GM13977 (cell line): ENCODE results near the gene CIP2A.
"Not testable (repeated sequence)": the region's sequence is repeated elsewhere in the genome, so short reads cannot be mapped to it uniquely, and the experiment has no call there.

Experiments used
- DNase-seq: peaks from one replicate; pipeline ENCODE4 v3.0.0; 2012; ENCODE audit warnings: low spot score
- CTCF ChIP-seq: IDR thresholded peaks from 2 replicates; pipeline ENCODE4 v1.5.1; 2012; ENCODE audit warnings: mild to moderate bottlenecking, control low read depth; ENCODE audit not compliant: insufficient read depth; ENCODE audit errors: extremely low read depth, missing control alignments
- in situ Hi-C: fragments of 300-500 bp; cut with MboI; formaldehyde crosslinking; loops from one replicate; pipeline ENCODE4 v1.12.0; 2022; ENCODE audit warnings: low sequenced_read_pairs, low pct_unique_long_range_greater_than_20kb, mixed read lengths, inconsistent platforms; ENCODE audit not compliant: unreplicated experiment

Gene CIP2A

GRCh38 chr3:108589081-108589997, at the start of gene CIP2A, which contains the start of gene DZIP3:
Gene CIP2A (minus strand): TSS chr3:108589438. CDS start chr3:108589375, 63 bp downstream.
Gene DZIP3 (plus strand): TSS chr3:108589722. CDS start chr3:108605407, 15,685 bp downstream.
- TF ChIP-seq CTCF = no peak
- peak; percentile 81 for DNase-seq
- in situ Hi-C loops = no loop called here

- TF ChIP-seq CTCF = no peak
- in situ Hi-C loops = no loop called here
- no peak for DNase-seq
Measured at GRCh38 chr3:108629974-108630373, 40.7 kb upstream of the CIP2A start.

- in situ Hi-C loops = no loop called here
- no peak for DNase-seq
- TF ChIP-seq CTCF = no peak
Measured at GRCh38 chr3:108623504-108623903, 34.3 kb upstream of the CIP2A start.

GRCh38 chr3:108620250-108620649, 31.0 kb upstream of the CIP2A start:
- DNase-seq = no peak
- TF ChIP-seq CTCF = no peak
- in situ Hi-C loops = no loop called here

- in situ Hi-C loops, DNase-seq: not testable (repeated sequence)
Measured at GRCh38 chr3:108616090-108616489, 26.9 kb upstream of the CIP2A start.

GRCh38 chr3:108610651-108611050, 21.4 kb upstream of the CIP2A start:
- in situ Hi-C loops = no loop called here
- DNase-seq = no peak
- TF ChIP-seq CTCF = no peak

GRCh38 chr3:108608750-108609149, 19.5 kb upstream of the CIP2A start:
- DNase-seq = no peak
- in situ Hi-C loops = no loop called here
- no peak for TF ChIP-seq CTCF
